ENCODE results near the gene KCNAB1.
"Not testable (repeated sequence)": the region's sequence is repeated elsewhere in the genome, so short reads cannot be mapped to it uniquely, and the experiment has no call there.

The KCNAB1 gene

GRCh38 chr3:156218353-156218744, 98.0 kb downstream of the KCNAB1 start:
- DNase-seq (ENCODE audit: low read depth): no peak

DNA sequence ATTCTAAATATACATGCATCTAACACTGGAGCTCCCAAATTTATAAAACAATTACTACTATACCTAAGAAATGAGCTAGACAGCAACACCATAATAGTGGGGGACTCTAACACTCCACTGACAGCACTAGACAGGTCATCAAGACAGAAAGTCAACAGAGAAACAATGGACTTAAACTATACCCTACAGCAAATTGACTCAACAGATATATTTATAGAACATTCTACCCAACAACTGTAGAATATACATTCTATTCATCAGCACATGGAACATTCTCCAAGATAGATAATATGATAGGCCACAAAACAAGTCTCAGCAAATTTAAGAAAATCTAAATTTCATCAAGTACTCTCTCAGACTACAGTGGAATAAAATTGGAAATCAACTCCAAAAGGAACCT, 102.0 kb downstream of the KCNAB1 start:
- DNase-seq (ENCODE audit: low read depth): not testable (repeated sequence)

- DNase-seq (ENCODE audit: low read depth): not testable (repeated sequence)
These were observed 103.7 kb downstream of the KCNAB1 start for GRCh38 chr3:156224046-156224445.

- no peak for DNase-seq (ENCODE audit: low read depth)
These were observed 106.5 kb downstream of the KCNAB1 start for GRCh38 chr3:156226676-156227420.

DNA sequence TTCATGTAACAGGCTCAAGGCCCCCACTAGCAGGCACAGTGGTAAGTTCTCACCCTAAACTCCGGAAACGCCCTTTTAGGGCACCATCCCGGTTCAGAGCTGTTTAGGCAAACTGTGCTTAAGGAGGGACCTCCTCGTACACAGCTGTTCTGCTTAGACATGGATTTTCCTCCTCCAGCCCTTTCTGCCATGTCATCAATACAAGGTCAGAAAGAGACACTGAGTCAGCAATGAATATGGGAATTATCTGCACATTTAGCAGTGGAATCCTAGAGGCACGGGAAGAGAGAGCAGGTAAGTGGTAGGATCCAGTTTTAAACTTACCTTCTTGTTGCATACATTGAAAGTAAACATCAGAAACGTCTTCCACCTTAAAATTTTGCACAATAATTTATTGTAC, 107.3 kb downstream of the KCNAB1 start:
- no peak for DNase-seq (ENCODE audit: low read depth)

DNA sequence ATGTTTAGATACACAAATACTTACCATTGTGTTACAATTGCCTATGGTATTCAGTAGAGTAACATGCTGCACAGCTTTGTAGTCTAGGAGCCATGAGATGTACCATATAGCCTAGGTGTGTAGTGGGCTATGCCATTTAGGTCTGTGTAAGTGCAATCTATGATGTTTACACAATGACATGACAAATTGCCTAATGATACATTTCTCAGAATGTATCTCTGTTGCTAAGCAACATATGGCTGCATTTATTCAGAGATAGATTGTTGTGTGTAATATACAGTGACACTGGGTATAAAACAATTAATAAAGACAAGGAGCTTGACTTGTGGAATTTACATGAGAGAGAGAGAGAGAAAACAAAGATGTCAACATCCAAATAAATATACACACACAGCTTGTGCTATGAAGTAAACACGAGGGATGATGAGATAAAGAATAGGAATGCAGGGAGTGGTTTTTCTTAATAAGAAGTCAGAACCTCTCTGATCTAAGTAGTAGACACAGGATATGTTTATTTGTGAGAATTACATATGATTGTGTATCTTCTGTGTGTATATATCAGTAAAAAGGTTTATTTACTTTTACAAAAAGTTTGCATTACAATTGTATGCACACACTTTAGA, 110.0 kb downstream of the KCNAB1 start:
- no peak for DNase-seq (ENCODE audit: low read depth)

GRCh38 chr3:156231221-156231620, 110.8 kb downstream of the KCNAB1 start:
- not testable (repeated sequence) for DNase-seq (ENCODE audit: low read depth)

DNA sequence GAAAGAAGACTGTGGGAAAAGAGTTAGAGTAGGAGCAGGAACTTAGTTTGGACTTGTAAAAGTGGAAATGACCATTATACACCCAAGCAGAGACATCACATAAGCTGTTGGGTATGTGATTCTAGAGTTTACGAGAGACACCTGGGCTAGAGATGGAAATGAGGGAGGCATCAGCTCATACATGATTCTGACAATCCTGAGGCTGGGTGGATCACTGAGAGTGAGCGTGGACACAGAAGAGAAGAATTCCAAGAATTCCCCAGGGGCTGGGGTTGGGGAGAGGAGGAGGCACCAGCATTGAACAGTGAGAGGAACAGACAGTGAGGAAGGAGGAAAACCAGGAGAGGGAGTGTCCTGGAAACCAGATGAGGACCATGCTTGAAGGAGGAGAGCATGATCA, 113.5 kb downstream of the KCNAB1 start:
- no peak for DNase-seq (ENCODE audit: low read depth)

DNA sequence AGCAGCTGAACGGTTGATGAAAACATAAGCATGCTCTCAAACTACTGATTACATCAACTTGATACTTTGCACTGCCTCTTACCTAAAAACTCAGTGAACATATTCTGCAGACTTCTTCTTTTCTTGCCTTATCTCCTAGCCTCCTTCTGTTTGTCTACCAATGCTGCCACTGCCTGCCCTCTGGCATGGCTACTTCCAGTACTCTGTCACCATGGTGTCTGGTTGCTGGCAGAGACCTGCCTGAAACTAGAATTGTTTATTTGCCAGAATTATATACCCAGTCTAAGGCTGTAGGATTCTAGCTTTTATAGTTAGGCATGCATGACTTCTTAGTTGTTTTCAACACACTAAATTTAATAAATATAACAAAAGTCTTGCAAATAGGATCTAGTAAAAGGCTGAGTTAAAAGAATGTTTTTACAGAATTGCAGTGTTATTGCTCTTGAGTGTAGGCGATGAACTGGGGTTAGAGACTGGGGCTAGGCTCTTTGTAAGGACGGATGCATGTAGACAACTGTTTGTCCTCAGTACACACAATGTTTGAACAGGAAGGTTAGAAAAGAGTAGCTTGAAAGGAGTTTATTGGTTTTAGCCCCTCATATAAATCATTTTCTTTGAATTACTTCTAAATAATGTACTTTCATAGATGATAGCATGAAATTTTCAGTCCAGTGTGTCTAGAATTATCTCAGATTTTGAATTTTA, 116.3 kb downstream of the KCNAB1 start:
- DNase-seq (ENCODE audit: low read depth): no peak

DNA sequence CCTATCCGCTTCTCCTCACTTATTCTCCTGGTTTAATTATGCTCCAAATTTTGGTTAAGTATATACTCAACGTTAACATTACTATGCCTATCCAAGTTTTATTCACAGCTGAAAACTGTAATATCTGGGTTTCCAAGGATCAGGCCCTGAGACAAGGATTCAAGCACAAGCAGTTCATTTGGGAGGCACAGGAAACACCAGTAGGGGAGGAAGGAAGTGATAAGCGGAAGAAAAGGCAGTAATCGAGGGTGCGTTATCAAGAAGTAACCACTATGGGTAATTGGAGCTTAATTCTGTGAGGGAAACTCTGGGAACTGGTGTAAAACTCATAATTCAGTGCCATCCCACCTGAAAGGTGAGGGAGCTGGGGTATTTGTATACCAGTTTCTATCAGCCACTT, 120.3 kb downstream of the KCNAB1 start:
- no peak for DNase-seq (ENCODE audit: low read depth)

GRCh38 chr3:156246961-156247725, 126.8 kb downstream of the KCNAB1 start:
- DNase-seq (ENCODE audit: low read depth): no peak

DNA sequence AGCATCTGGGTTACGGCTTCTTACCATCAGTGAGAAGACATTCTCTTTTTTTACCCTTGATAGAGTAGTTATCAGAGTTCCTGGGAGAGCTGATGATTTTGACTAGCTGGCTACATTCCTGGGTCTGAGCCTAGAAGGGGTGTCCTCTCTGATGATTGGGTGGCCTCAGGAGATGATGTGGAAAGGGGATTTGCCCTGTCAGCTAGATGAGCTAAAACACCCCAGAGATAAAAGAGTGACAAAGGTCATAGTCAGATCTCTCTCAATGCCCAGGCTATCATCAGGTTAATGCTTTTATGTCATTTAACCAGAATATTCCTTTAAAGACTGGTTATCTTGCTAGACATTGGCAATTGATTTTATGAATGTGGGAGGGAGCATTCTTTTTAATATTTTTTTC, 130.2 kb downstream of the KCNAB1 start:
- DNase-seq (ENCODE audit: low read depth): no peak

- no peak for DNase-seq (ENCODE audit: low read depth)
These were observed 131.0 kb downstream of the KCNAB1 start for GRCh38 chr3:156251424-156251823.

- DNase-seq (ENCODE audit: low read depth): no peak
These were observed 132.3 kb downstream of the KCNAB1 start for GRCh38 chr3:156252656-156253055.

DNA sequence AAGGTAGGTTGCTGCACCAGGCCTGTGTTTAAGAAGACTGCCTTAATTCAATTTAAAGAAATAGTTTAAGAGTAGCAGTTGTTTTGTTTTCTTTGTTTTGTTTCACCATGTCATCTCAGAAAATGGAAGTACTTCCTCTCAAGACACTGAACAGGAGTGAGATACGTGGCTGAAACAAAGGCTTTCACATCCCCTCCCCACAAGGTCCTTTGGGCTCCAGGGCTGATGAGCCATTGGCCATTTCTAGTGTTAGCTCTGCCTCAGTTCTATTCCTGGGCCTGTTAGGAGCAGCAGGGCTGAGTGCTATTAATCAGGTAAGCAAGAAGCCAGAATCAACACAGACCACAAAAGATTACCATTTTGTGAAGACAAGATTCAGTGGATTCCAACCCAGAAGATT, 132.8 kb downstream of the KCNAB1 start:
- DNase-seq (ENCODE audit: low read depth): no peak

DNA sequence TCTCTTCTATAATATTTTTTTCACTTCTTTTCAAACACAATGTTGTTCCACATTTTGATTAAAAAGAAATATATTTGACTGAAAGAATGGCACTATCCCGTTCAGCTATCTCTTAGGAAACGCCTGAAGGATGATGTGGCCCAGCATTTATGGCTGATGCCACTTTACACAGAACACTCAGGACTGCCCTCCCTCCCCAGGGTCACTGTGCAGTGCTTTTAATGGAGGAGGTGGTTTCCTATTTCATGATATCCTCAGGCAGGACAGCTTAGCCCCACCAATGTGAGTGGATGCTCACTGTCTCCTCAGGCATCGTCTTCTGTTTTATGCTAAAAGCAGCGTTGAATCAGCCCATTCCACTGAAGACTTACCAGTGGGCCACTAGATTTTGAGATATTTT, 135.9 kb downstream of the KCNAB1 start:
- DNase-seq (ENCODE audit: low read depth): no peak

DNA sequence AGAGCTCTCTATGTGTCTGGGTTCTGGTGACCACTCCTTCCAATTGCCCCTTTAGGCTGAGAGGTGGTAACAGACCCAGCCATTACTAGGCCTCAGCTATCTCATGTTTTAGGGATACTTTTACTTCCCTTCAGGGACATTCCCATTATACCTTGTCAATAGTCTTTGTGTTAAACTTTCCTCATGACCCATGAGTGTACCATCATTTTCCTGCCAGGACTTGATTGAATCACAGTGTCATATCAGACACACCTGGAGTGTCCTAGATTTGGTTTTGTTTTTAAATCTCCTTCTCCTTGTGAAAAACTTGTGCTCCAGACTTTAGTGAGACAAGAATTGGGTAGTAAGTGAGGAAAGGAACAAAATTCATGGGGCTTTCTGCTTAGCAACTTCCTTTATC, 136.6 kb downstream of the KCNAB1 start:
- DNase-seq (ENCODE audit: low read depth): no peak

DNA sequence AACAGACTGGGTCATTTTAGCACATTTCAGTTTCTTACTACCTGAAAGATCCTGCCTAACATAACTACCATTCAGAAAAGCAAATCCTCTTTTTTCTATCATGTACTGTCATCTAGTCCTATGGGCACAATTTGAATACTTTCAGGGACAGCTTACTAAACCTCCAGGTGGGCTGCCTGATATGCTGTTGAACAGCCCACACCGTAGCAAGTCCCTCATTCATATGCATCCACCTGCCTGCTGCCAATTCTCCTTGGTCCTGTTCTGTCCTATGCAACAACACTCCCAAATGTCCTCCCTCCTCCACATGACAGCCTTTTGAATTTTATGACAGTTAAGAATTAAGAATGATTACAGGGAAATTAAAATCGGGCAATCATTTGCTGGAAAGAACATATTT, 137.9 kb downstream of the KCNAB1 start:
- no peak for DNase-seq (ENCODE audit: low read depth)

- no peak for DNase-seq (ENCODE audit: low read depth)
These were observed 139.5 kb downstream of the KCNAB1 start for GRCh38 chr3:156259896-156260295.

DNA sequence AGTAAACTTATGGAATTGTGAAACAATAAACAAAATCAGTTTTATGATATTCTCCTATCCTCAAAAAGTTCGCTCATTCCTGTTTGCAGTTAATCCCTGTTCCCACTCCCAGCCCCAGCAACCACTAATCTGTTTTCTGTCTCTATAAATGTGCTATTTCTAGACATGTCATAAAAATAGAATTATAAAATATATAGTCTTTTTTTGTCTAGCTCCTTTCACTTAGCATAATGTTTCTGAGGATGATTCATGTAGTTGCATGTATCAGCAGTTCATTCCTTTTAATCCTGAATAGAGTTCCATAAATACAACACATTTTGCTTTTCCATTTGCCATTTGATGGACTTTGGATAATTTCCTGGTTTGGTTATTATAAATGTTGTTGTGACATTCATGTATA, 140.0 kb downstream of the KCNAB1 start:
- no peak for DNase-seq (ENCODE audit: low read depth)

DNA sequence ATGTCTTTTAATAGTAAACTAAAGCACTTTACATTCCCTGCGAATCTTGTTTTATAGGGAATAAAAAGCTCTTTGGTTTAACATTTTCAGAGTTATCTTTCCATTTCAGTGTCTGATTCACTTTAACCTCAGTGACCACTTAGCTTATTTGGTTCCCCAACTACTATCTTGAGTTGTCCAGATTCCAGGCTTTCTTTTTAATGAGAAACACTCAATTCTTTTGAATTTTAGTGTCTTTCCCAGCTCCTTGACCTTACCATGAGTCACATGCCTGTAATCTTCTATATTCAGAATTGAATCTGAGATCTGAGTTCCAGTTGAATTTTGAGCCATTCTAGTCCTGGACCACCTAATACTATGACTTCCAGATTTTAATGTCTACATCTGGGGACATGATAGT, 144.4 kb downstream of the KCNAB1 start:
- DNase-seq (ENCODE audit: low read depth): no peak

GRCh38 chr3:156271508-156271907, 151.1 kb downstream of the KCNAB1 start:
- no peak for DNase-seq (ENCODE audit: low read depth)
